SU-DHL-6 (cell line): ENCODE measurements around the gene HEATR5A.

ENCODE experiments used
- H2AFZ ChIP-seq: fragments of 200-600 bp; sonication (generic); 2 replicates; pipeline ENCODE4 v1.6.1; 2014; ENCODE audit warnings: low read depth, mild to moderate bottlenecking, moderate library complexity, mixed read lengths, antibody characterized with exemption, low read length; ENCODE audit not compliant: severe bottlenecking
- H3F3A ChIP-seq: fragments of 200-600 bp; shearing (Covaris generic); 2 replicates; pipeline ENCODE4 v1.6.0; 2016; ENCODE audit warnings: antibody characterized with exemption, mild to moderate bottlenecking; ENCODE audit not compliant: insufficient read depth
- H3K27ac ChIP-seq: fragments of 200-600 bp; sonication (generic); 2 replicates; pipeline ENCODE4 v1.5.1; 2016; ENCODE audit warnings: low read depth, mild to moderate bottlenecking, low read length, moderate library complexity, mixed read lengths
- H3K27me3 ChIP-seq: fragments of 200-600 bp; sonication (generic), shearing (Covaris generic); 2 replicates; pipeline ENCODE4 v1.6.0; 2014; ENCODE audit warnings: mild to moderate bottlenecking, low read length
- H3K36me3 ChIP-seq: fragments of 200-600 bp; sonication (generic); 2 replicates; pipeline ENCODE4 v1.6.1; 2014; ENCODE audit warnings: mild to moderate bottlenecking, low read length, mixed read lengths
- H3K4me2 ChIP-seq: fragments of 300-600, 200-600 bp; shearing (Covaris generic), sonication (generic); 2 replicates; pipeline ENCODE4 v1.6.0; 2014; ENCODE audit warnings: low read length, low read depth, mild to moderate bottlenecking; ENCODE audit not compliant: poor library complexity, severe bottlenecking
- H3K4me3 ChIP-seq: fragments of 200-600 bp; sonication (generic); 2 replicates; pipeline ENCODE4 v1.5.1; 2014; ENCODE audit warnings: antibody characterized with exemption, low read length, mild to moderate bottlenecking, mixed read lengths; ENCODE audit not compliant: insufficient read depth, poor library complexity, severe bottlenecking
- H3K79me2 ChIP-seq: fragments of 200-600 bp; sonication (generic); 2 replicates; pipeline ENCODE4 v1.6.1; 2014; ENCODE audit warnings: mild to moderate bottlenecking, low read length, moderate library complexity; ENCODE audit not compliant: insufficient read depth
- H3K9ac ChIP-seq: fragments of 200-600 bp; sonication (generic); 2 replicates; pipeline ENCODE4 v1.7.0; 2014; ENCODE audit warnings: mild to moderate bottlenecking, low read length
- H3K9me2 ChIP-seq: fragments of 200-600 bp; sonication (generic); replicated peaks from 2 replicates; pipeline ENCODE4 v1.6.1; 2014; ENCODE audit warnings: low read length; ENCODE audit not compliant: insufficient read depth
- H3K9me3 ChIP-seq: fragments of 200-600 bp; sonication (generic); 2 replicates; pipeline ENCODE4 v1.6.1; 2014; ENCODE audit warnings: low read length, mixed read lengths; ENCODE audit not compliant: insufficient read depth
- H4K20me1 ChIP-seq: fragments of 200-600 bp; sonication (generic); 2 replicates; pipeline ENCODE4 v1.6.1; 2014; ENCODE audit warnings: low read depth, mild to moderate bottlenecking, antibody characterized with exemption, low read length, moderate library complexity, mixed read lengths
- EZH2phosphoT487 ChIP-seq: fragments of 200-600 bp; sonication (generic), shearing (Covaris generic); conservative IDR thresholded peaks from 2 replicates; pipeline ENCODE4 v1.6.1; 2018; ENCODE audit warnings: mild to moderate bottlenecking, antibody characterized with exemption, low read length, moderate library complexity, mixed read lengths
- TF ChIP-seq, protein P1 (sequence below): fragments of 200-600 bp; sonication (generic); IDR thresholded peaks from one replicate; pipeline ENCODE4 v1.5.1; 2017; ENCODE audit warnings: antibody characterized with exemption, mild to moderate bottlenecking, low read length, moderate library complexity; ENCODE audit not compliant: insufficient read depth, poor library complexity, severe bottlenecking

HEATR5A gene

GRCh38 chr14:31300883-31301282, 119.5 kb downstream of the HEATR5A start:
- Histone ChIP-seq H4K20me1 (no peaks in the 10 kb centered on the region), H3K4me3 (no peak overlapping the region), H3K9ac (no peak overlapping the region), H3K27me3 (no peaks in the 10 kb centered on the region), H3K27ac (no peak overlapping the region), H3K36me3 (no peaks in the 10 kb centered on the region), H3K79me2 (no peaks in the 10 kb centered on the region), H3K4me2 (no peak overlapping the region), H3K9me3 (no peaks in the 10 kb centered on the region), H2AFZ (no peak overlapping the region), H3F3A (no peaks in the 10 kb centered on the region), H3K9me2 (no peaks in the 10 kb centered on the region)
- TF ChIP-seq, protein P1, sequence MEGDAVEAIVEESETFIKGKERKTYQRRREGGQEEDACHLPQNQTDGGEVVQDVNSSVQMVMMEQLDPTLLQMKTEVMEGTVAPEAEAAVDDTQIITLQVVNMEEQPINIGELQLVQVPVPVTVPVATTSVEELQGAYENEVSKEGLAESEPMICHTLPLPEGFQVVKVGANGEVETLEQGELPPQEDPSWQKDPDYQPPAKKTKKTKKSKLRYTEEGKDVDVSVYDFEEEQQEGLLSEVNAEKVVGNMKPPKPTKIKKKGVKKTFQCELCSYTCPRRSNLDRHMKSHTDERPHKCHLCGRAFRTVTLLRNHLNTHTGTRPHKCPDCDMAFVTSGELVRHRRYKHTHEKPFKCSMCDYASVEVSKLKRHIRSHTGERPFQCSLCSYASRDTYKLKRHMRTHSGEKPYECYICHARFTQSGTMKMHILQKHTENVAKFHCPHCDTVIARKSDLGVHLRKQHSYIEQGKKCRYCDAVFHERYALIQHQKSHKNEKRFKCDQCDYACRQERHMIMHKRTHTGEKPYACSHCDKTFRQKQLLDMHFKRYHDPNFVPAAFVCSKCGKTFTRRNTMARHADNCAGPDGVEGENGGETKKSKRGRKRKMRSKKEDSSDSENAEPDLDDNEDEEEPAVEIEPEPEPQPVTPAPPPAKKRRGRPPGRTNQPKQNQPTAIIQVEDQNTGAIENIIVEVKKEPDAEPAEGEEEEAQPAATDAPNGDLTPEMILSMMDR: no peak
- no peak for TF ChIP-seq EZH2phosphoT487

DNA sequence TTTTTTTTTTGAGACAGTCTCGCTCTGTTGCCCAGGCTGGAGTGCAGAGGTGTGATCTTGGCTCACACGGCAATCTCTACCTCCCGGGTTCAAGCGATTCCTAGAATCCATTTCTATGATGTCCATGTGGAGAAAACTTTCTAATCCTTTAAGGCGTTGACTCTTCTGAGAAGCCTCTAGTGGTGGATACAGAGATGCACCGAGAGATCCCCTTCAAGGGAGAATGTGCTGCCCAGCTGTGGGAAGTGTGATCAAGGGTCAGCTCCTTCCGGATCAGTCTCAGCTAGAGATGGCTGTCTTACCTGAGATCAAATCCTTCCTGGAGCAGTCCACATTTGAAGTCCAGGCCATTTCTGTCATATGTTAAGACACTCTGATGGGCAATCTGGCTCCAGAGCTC, 120.1 kb downstream of the HEATR5A start:
- Histone ChIP-seq H3F3A (no peaks in the 10 kb centered on the region), H3K79me2 (no peaks in the 10 kb centered on the region), H3K9ac (no peak overlapping the region), H3K4me3 (no peak overlapping the region), H2AFZ (no peak overlapping the region), H3K9me3 (no peaks in the 10 kb centered on the region), H3K27me3 (no peaks in the 10 kb centered on the region), H3K4me2 (no peak overlapping the region), H4K20me1 (no peaks in the 10 kb centered on the region), H3K36me3 (no peaks in the 10 kb centered on the region), H3K27ac (no peak overlapping the region), H3K9me2 (no peaks in the 10 kb centered on the region)
- TF ChIP-seq EZH2phosphoT487: no peak
- TF ChIP-seq, protein P1: no peak

GRCh38 chr14:31297701-31298344, 122.5 kb downstream of the HEATR5A start:
- Histone ChIP-seq H3K9me3 (no peaks in the 10 kb centered on the region), H3K79me2 (no peaks in the 10 kb centered on the region), H2AFZ (no peak overlapping the region), H3K27ac (no peak overlapping the region), H3K4me2 (no peak overlapping the region), H3K4me3 (no peak overlapping the region), H3K9me2 (no peaks in the 10 kb centered on the region), H3K36me3 (no peaks in the 10 kb centered on the region), H3K9ac (no peak overlapping the region), H3K27me3 (no peaks in the 10 kb centered on the region), H3F3A (no peaks in the 10 kb centered on the region), H4K20me1 (no peaks in the 10 kb centered on the region)
- TF ChIP-seq EZH2phosphoT487: no peak
- TF ChIP-seq, protein P1: no peak
